K562 (cell line): ENCODE measurements around the gene DPP3. TPM values are rescaled to one million over a fixed set of nuclear protein-coding genes. Genes with fewer than 3 reads are reported as not detected.

ENCODE experiments used
- ATAC-seq: fragments of 200-7000 bp; cut with Tn5 transposase; 3 replicates; pipeline ENCODE4 v1.9.1; 2020; ENCODE audit warnings: moderate library complexity
- BruUV-seq: library from RNA; stranded (reverse); fragments of 400-500 nt; replicated peaks from 2 replicates; lab custom pipeline; 2021; lab: Mats Ljungman, UMichigan
- CTCF ChIA-PET: fragments of 300-600 bp; formaldehyde crosslinking; extraction: SDS; loops from one replicate; lab custom pipeline; 2021; ENCODE audit warnings: low intra/inter-chr PET ratio; lab: Yijun Ruan, JAX
- POLR2A ChIA-PET: fragments of 300-600, 350-650 bp; sonication (Branson Sonifier 250); formaldehyde crosslinking; extraction: SDS; loops from one replicate; lab custom pipeline; 2021; ENCODE audit warnings: antibody characterized with exemption, inconsistent platforms; lab: Yijun Ruan, JAX
- DNase-seq, 4 experiments: peaks; one replicate each; pipeline versions ENCODE4 v3.0.0 to v3.0.0-alpha.2; 2011 to 2018; ENCODE audit warnings: low spot score in 3 of 4, mixed read lengths in 3 of 4; ENCODE audit errors: extremely low read depth in 1 of 4
- FAIRE-seq: peaks from 2 replicates; lab custom pipeline; 2011; peaks lifted over from hg19 to GRCh38; lab: Jason Lieb, UNC
- H2AFZ ChIP-seq: 2 replicates; pipeline ENCODE4 v1.6.0; 2011; ENCODE audit warnings: low read depth, low read length, control low read depth, inconsistent platforms
- H3K27ac ChIP-seq: fragments of 200-600 bp; 3 replicates; pipeline ENCODE4 v1.8.0; 2011; ENCODE audit warnings: low read depth, mild to moderate bottlenecking, control low read depth, inconsistent platforms, low read length, moderate library complexity, mixed read lengths; ENCODE audit errors: extremely low read depth
- H3K27me3 ChIP-seq, 2 experiments: fragments of 300-600 bp in 1 of 2; 2 replicates in 1 of 2; 3 replicates in 1 of 2; pipeline versions ENCODE4 v1.6.0 to v1.8.0; 2011; ENCODE audit warnings: inconsistent platforms in 2 of 2, low read length in 2 of 2, mild to moderate bottlenecking in 1 of 2, mixed read lengths in 1 of 2, moderate library complexity in 1 of 2; ENCODE audit not compliant: control insufficient read depth in 2 of 2, insufficient read depth in 2 of 2
- H3K36me3 ChIP-seq: fragments of 300-600 bp; 3 replicates; pipeline ENCODE4 v1.8.0; 2011; ENCODE audit warnings: mild to moderate bottlenecking, low read length, inconsistent platforms; ENCODE audit not compliant: control insufficient read depth, insufficient read depth
- H3K4me1 ChIP-seq, 2 experiments: fragments of 200-600 bp in 1 of 2; replicated peaks in 1 of 2; 2 replicates in 1 of 2; 3 replicates in 1 of 2; pipeline versions ENCODE4 v1.5.1 to v1.8.0; 2011; ENCODE audit warnings: inconsistent platforms in 2 of 2, low read length in 2 of 2, mild to moderate bottlenecking in 1 of 2, mixed read lengths in 1 of 2, moderate library complexity in 1 of 2; ENCODE audit not compliant: control insufficient read depth in 2 of 2, insufficient read depth in 2 of 2
- H3K4me2 ChIP-seq: 2 replicates; pipeline ENCODE4 v1.6.1; 2011; ENCODE audit warnings: low read length, control low read depth, inconsistent platforms, mixed read lengths; ENCODE audit not compliant: insufficient read depth
- H3K4me3 ChIP-seq: fragments of 200-600 bp; sonication (generic), shearing (Covaris generic); 2 replicates; pipeline ENCODE4 v1.5.1; 2016; ENCODE audit warnings: control low read depth, inconsistent platforms
- H3K79me2 ChIP-seq: fragments of 200-600 bp; 3 replicates; pipeline ENCODE4 v1.8.0; 2011; ENCODE audit warnings: low read length, inconsistent platforms; ENCODE audit not compliant: control insufficient read depth, insufficient read depth
- H3K9ac ChIP-seq, 2 experiments: 2 replicates each; pipeline versions ENCODE4 v1.6.0 to v1.6.1; 2011; ENCODE audit warnings: low read depth in 2 of 2, low read length in 2 of 2, control low read depth in 1 of 2, inconsistent platforms in 1 of 2, mild to moderate bottlenecking in 1 of 2, mixed read lengths in 1 of 2; ENCODE audit not compliant: insufficient read depth in 1 of 2
- H3K9me1 ChIP-seq: one replicate; pipeline ENCODE4 v1.6.0; 2011; ENCODE audit warnings: inconsistent platforms, mild to moderate bottlenecking, low read length, moderate library complexity; ENCODE audit not compliant: control insufficient read depth, insufficient read depth
- H3K9me3 ChIP-seq: replicated peaks from 2 replicates; pipeline ENCODE4 v1.5.1; 2011; ENCODE audit warnings: low read depth, low read length, inconsistent platforms; ENCODE audit not compliant: control insufficient read depth, insufficient read depth
- H4K20me1 ChIP-seq: replicated peaks from 2 replicates; pipeline ENCODE4 v1.6.1; 2011; ENCODE audit warnings: low read length, inconsistent platforms, mixed read lengths; ENCODE audit not compliant: control insufficient read depth, insufficient read depth
- CBX3 ChIP-seq, 2 experiments: IDR thresholded peaks; 1 replicate in 1 of 2; 2 replicates in 1 of 2; pipeline ENCODE4 v1.6.1; 2012; ENCODE audit warnings: inconsistent platforms in 2 of 2, low read length in 2 of 2, borderline replicate concordance in 1 of 2, control low read depth in 1 of 2
- CTCFL ChIP-seq: IDR thresholded peaks from 2 replicates; pipeline ENCODE4 v1.6.1; 2011; ENCODE audit warnings: borderline replicate concordance, low read depth, mild to moderate bottlenecking, moderate library complexity, low read length; ENCODE audit not compliant: insufficient read depth, poor library complexity, severe bottlenecking
- NR4A1 ChIP-seq, 2 experiments: fragments of 250-450 bp in 1 of 2; fragments of 450-650 bp in 1 of 2; sonication (Bioruptor Pico) in 1 of 2; IDR thresholded peaks; 2 replicates each; pipeline versions ENCODE4 v1.4.0 to v1.6.1; 2016 to 2020; ENCODE audit warnings: mild to moderate bottlenecking in 2 of 2, missing compliant biosample characterization in 1 of 2, missing genetic modification characterization in 1 of 2, moderate library complexity in 1 of 2
- PCBP1 ChIP-seq: fragments of 200-400 bp; formaldehyde crosslinking; IDR thresholded peaks from 2 replicates; pipeline ENCODE4 v1.6.1; 2018; ENCODE audit warnings: mild to moderate bottlenecking, low read depth, low read length; ENCODE audit not compliant: poor library complexity, severe bottlenecking
- ZNF253 ChIP-seq: fragments of 250-450 bp; sonication (Bioruptor Pico); conservative IDR thresholded peaks from 2 replicates; pipeline ENCODE4 v1.6.1; 2021; ENCODE audit warnings: mild to moderate bottlenecking
- ZNF507 ChIP-seq: conservative IDR thresholded peaks from 2 replicates; pipeline ENCODE4 v1.6.1; 2017; ENCODE audit warnings: missing genetic modification characterization, missing compliant biosample characterization
- WGBS: fragments of 100-300 bp; shearing (Covaris generic); methylation state at CpG from one replicate; pipeline ENCODE4 v1.1.6; 2016; ENCODE audit warnings: low coverage, mixed read lengths; ENCODE audit not compliant: insufficient coverage; ENCODE audit errors: missing lambda C conversion rate; 5-methylcytosine and 5-hydroxymethylcytosine counted together
- in situ Hi-C: fragments of 300-500 bp; cut with MboI; formaldehyde crosslinking; loops from 4 replicates; pipeline ENCODE4 v1.15.0; 2018; ENCODE audit warnings: inconsistent platforms, mixed read lengths
- intact Hi-C: fragments of 100-400 bp; cut with micrococcal nuclease; formaldehyde crosslinking; loops from 2 replicates; pipeline ENCODE4 v1.14.2; 2022
- polyA plus RNA-seq, 8 experiments: library from polyadenylated mRNA; depleted of rRNA in 4 of 8; stranded (reverse) in 5 of 8; unstranded in 3 of 8; fragments of >200 nt; fragmentation: Nextera tagmentation in 2 of 8; fragmentation: Illumina TruSeq in 1 of 8; extraction: Ambion mirVana in 2 of 8; extraction: Trizol in 1 of 8; gene quantifications; 2 replicates each; pipeline versions ENCODE4 v1.2.1 to v1.2.3, GENCODE V29; 2011 to 2014; ENCODE audit warnings: inconsistent platforms in 1 of 8, missing spikeins in 1 of 8
- total RNA-seq, 7 experiments: library from RNA; depleted of rRNA in 6 of 7; stranded (reverse); fragments of >200 nt in 6 of 7; fragmentation: Illumina TruSeq in 2 of 7; extraction: Trizol in 2 of 7; gene quantifications; 2 replicates each; pipeline versions ENCODE4 v1.2.1 to v1.2.3, GENCODE V29; 2011 to 2021; ENCODE audit warnings: low replicate concordance in 1 of 7
- TF ChIP-seq, protein P1 (sequence below): fragments of 450-650 bp; formaldehyde crosslinking; IDR thresholded peaks from 2 replicates; pipeline ENCODE4 v1.4.0; 2022; ENCODE audit warnings: mild to moderate bottlenecking, moderate library complexity

DPP3 gene
- total and polyA plus RNA-seq, 9 of the 15 experiments (the other 6 are each of a cell fraction or from before 2014, with no cell fraction given): 3.7 to 69.2 (median 43.3) TPM

GRCh38 chr11:66462010-66462409 lies 18.2 kb upstream of the DPP3 start (continued):
- TF ChIP-seq PCBP1 (peak; percentile 89), NR4A1 (CRISPR knock-in tag; IDR thresholded peaks at IDR 0.05) (no peak), NR4A1 (tag; IDR thresholded peaks at IDR 0.05) (no peak)

DNA sequence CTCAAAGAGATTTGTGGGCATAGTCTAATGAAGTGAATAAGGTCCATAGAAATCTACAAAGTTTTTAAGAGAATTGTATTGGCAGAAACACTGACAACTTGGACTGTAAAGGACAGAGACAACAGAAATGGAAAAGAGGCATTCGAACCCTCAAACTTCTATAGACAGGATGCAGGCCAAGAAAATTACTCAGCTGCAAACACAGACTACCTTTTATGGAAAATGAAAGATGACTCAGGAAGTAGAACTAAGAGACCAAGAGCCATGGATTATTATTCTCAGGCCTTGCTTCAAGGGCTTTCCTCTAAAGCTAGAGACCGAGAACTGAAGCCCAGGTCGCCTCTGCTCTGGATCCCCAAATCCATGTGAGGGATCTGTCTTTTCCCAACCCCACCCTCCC lies 17.3 kb upstream of the DPP3 start:
- no peaks in the 10 kb centered on the region for H3K27me3 ChIP-seq
- H3K9me1 ChIP-seq: no peaks in the 10 kb centered on the region
- no peak overlapping the region for H3K27ac ChIP-seq
- intact Hi-C loops: no loop called here
- peaks cover 4% of the 10 kb centered on the region; the same call in 1 of the 2 replicates for H3K9me3 ChIP-seq
- H3K79me2 ChIP-seq: no peaks in the 10 kb centered on the region
- FAIRE-seq (no peak), ATAC-seq (no peak), DNase-seq (no peak)
- H3K36me3 ChIP-seq: no peaks in the 10 kb centered on the region
- H4K20me1 ChIP-seq: peaks cover 3% of the 10 kb centered on the region; the same call in 1 of the 2 replicates
- ChIA-PET CTCF (no interaction called here), POLR2A (interaction anchor here (0.6 kb wide), 1 partner anchor 98 kb away, joined by 3 read pairs; no protein-coding TSS in a partner anchor)
- H3K4me2 ChIP-seq: no peak overlapping the region
- H3K9ac ChIP-seq: no peak overlapping the region
- in situ Hi-C loops: no loop called here
- H3K4me1 ChIP-seq: peaks cover 0 to 17% of the 10 kb centered on the region in 2 experiments; a peak in 3 of 5 replicates
- H2AFZ ChIP-seq: no peak overlapping the region
- no TSS peak for BruUV-seq
- WGBS: 16% methylated on average over 3 of the region's 3 CpGs
- H3K4me3 ChIP-seq: no peak overlapping the region
- TF ChIP-seq ZNF253 (CRISPR knock-in tag) (no peak), CBX3 (IDR thresholded peaks at IDR 0.05; ENCODE audit: borderline replicate concordance in 1 of 2, low read length in 2 of 2) (no peak), ZNF507 (tag) (no peak), CTCFL (no peak)
- TF ChIP-seq, protein P1, sequence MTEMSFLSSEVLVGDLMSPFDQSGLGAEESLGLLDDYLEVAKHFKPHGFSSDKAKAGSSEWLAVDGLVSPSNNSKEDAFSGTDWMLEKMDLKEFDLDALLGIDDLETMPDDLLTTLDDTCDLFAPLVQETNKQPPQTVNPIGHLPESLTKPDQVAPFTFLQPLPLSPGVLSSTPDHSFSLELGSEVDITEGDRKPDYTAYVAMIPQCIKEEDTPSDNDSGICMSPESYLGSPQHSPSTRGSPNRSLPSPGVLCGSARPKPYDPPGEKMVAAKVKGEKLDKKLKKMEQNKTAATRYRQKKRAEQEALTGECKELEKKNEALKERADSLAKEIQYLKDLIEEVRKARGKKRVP (CRISPR knock-in tag): no peak
